Liver (tissue), 9 donors: ENCODE measurements around the gene ADCY2. TPM values are rescaled to one million over a fixed set of nuclear protein-coding genes. Genes with fewer than 3 reads are reported as not detected.

Experiments used
- DNase-seq: peaks from one replicate; pipeline ENCODE4 v3.0.0-alpha.2; 2017; ENCODE audit warnings: low spot score
- H3K27ac ChIP-seq, 2 donors: one replicate each; pipeline ENCODE4 v1.7.0; 2013; ENCODE audit warnings: inconsistent platforms in 2 of 2, low read length in 2 of 2, control low read depth in 1 of 2, low read depth in 1 of 2, mild to moderate bottlenecking in 1 of 2
- H3K27me3 ChIP-seq, 4 donors: one replicate each; pipeline versions ENCODE4 v1.6.1 to v1.7.0; 2013; ENCODE audit warnings: low read length in 3 of 4, inconsistent platforms in 1 of 4, mild to moderate bottlenecking in 1 of 4, moderate library complexity in 1 of 4; ENCODE audit not compliant: control insufficient read depth in 4 of 4, insufficient read depth in 4 of 4
- H3K36me3 ChIP-seq, 4 donors: one replicate each; pipeline versions ENCODE4 v1.6.1 to v1.7.0; 2013; ENCODE audit warnings: low read length in 3 of 4, mild to moderate bottlenecking in 3 of 4, low read depth in 1 of 4, moderate library complexity in 1 of 4; ENCODE audit not compliant: control insufficient read depth in 4 of 4, insufficient read depth in 3 of 4
- H3K4me1 ChIP-seq, 4 donors: one replicate each; pipeline versions ENCODE4 v1.6.1 to v1.7.0; 2013; ENCODE audit warnings: low read length in 3 of 4, mild to moderate bottlenecking in 3 of 4, moderate library complexity in 1 of 4; ENCODE audit not compliant: control insufficient read depth in 4 of 4, insufficient read depth in 4 of 4
- H3K4me3 ChIP-seq, 3 donors: one replicate each; pipeline versions ENCODE4 v1.6.1 to v1.7.0; 2013; ENCODE audit warnings: low read length in 3 of 3, control low read depth in 1 of 3, low read depth in 1 of 3, mild to moderate bottlenecking in 1 of 3
- H3K9ac ChIP-seq, 2 donors: one replicate each; pipeline ENCODE4 v1.7.0; 2013; ENCODE audit warnings: low read length in 2 of 2, mild to moderate bottlenecking in 2 of 2, moderate library complexity in 2 of 2, control low read depth in 1 of 2, low read depth in 1 of 2
- H3K9me3 ChIP-seq, 4 donors: one replicate each; pipeline versions ENCODE4 v1.6.1 to v1.7.0; 2013; ENCODE audit warnings: low read length in 3 of 4; ENCODE audit not compliant: control insufficient read depth in 4 of 4
- EGR1 ChIP-seq, 2 donors: IDR thresholded peaks; 2 replicates each; pipeline ENCODE4 v1.6.1; 2016 to 2018; ENCODE audit warnings: antibody characterized with exemption in 2 of 2, low read depth in 2 of 2
- FOXA1 ChIP-seq: IDR thresholded peaks from 2 replicates; pipeline ENCODE4 v1.6.1; 2016; ENCODE audit warnings: antibody characterized with exemption
- FOXA2 ChIP-seq: IDR thresholded peaks from 2 replicates; pipeline ENCODE4 v1.6.1; 2016; ENCODE audit warnings: antibody characterized with exemption
- GABPA ChIP-seq, 2 donors: IDR thresholded peaks in 1 of 2; conservative IDR thresholded peaks in 1 of 2; 2 replicates each; pipeline ENCODE4 v1.6.1; 2016; ENCODE audit warnings: antibody characterized with exemption in 2 of 2, mild to moderate bottlenecking in 1 of 2, moderate library complexity in 1 of 2
- HNF4A ChIP-seq, 2 donors: conservative IDR thresholded peaks; 2 replicates each; pipeline ENCODE4 v1.6.1; 2016; ENCODE audit warnings: antibody characterized with exemption in 2 of 2, mild to moderate bottlenecking in 2 of 2
- HNF4G ChIP-seq: IDR thresholded peaks from 2 replicates; pipeline ENCODE4 v1.6.1; 2016; ENCODE audit warnings: antibody characterized with exemption
- JUND ChIP-seq, 2 donors: IDR thresholded peaks; 2 replicates each; pipeline ENCODE4 v1.6.1; 2016; ENCODE audit warnings: antibody characterized with exemption in 2 of 2
- RXRA ChIP-seq, 2 donors: IDR thresholded peaks; 2 replicates each; pipeline ENCODE4 v1.6.1; 2017 to 2018; ENCODE audit warnings: antibody characterized with exemption in 2 of 2, mild to moderate bottlenecking in 1 of 2
- TAF1 ChIP-seq: conservative IDR thresholded peaks from 2 replicates; pipeline ENCODE4 v1.6.1; 2016; ENCODE audit warnings: antibody characterized with exemption, mild to moderate bottlenecking
- YY1 ChIP-seq: IDR thresholded peaks from 2 replicates; pipeline ENCODE4 v1.6.1; 2016; ENCODE audit warnings: antibody characterized with exemption, mild to moderate bottlenecking
- WGBS: extraction: QIAGEN DNeasy Blood & Tissue Kit; methylation state at CpG from one replicate; pipeline ENCODE4 v1.1.7; 2013; 5-methylcytosine and 5-hydroxymethylcytosine counted together
- polyA plus RNA-seq, 2 donors: library from polyadenylated mRNA; stranded (reverse) in 1 of 2; unstranded in 1 of 2; fragments of 200-250 nt in 1 of 2; fragments of >200 nt in 1 of 2; fragmentation: Nextera tagmentation in 1 of 2; extraction: Ambion mirVana in 1 of 2; gene quantifications; one replicate each; pipeline versions ENCODE4 v1.2.1 to v1.2.3, GENCODE V29; 2013 to 2015
- total RNA-seq, 2 donors: library from RNA; depleted of rRNA; stranded (reverse); fragments of >200 nt; gene quantifications; one replicate each; pipeline ENCODE4 v1.2.3, GENCODE V29; 2014
- TF ChIP-seq, protein P1 (sequence below): IDR thresholded peaks from 2 replicates; pipeline ENCODE4 v1.6.1; 2016; ENCODE audit warnings: antibody characterized with exemption
- TF ChIP-seq, protein P2 (sequence below): IDR thresholded peaks from 2 replicates; pipeline ENCODE4 v1.6.1; 2016; ENCODE audit warnings: antibody characterized with exemption
- TF ChIP-seq, protein P3 (sequence below): IDR thresholded peaks from 2 replicates; pipeline ENCODE4 v1.6.1; 2016; ENCODE audit warnings: antibody characterized with exemption, mild to moderate bottlenecking
- TF ChIP-seq, protein P4 (sequence below): fragments of 150-350 bp; IDR thresholded peaks from 2 replicates; pipeline ENCODE4 v1.5.1; 2017; ENCODE audit warnings: improper control_type of control experiment, low read depth, low read length; ENCODE audit not compliant: missing input control
- TF ChIP-seq, protein P5 (sequence below): IDR thresholded peaks from 2 replicates; pipeline ENCODE4 v1.6.1; 2016; ENCODE audit warnings: antibody characterized with exemption
- donor health status: healthy.
- donor health status: healthy.
- donor health status: healthy.
- donor health status: healthy.
- donor health status: healthy.

ADCY2 gene
- total and polyA plus RNA-seq, 4 donors = not detected

DNA sequence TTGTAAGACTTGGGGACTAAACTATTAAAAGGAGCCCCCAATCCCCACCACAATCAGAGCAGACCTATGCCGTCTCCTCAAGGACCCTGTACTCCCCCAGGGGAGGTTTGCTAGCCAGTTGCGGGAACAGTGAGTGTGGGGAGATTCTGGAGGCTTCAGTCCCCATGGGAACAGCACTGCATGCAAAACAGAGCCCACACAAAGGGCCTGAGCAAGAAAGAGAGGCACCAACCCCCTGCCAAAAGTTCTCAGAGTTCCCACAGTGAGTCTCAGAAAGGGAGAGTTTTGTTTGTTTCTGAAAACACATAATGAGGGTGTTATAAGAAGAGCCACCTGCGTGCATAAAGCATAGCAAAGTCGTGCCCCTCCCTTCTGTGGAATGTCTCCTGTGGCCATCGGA lies 398.4 kb downstream of the ADCY2 start:
- Histone ChIP-seq H3K9me3 (no peaks in the 10 kb centered on the region), H3K4me1 (no peaks in the 10 kb centered on the region), H3K27ac (no peak overlapping the region), H3K27me3 (peaks cover 0 to 3% (median 0%) of the 10 kb centered on the region in 4 donors), H3K36me3 (no peaks in the 10 kb centered on the region), H3K4me3 (no peak overlapping the region), H3K9ac (no peak overlapping the region)
- TF ChIP-seq FOXA1 (no peak), HNF4A (conservative IDR thresholded peaks at IDR 0.05) (no peak), TAF1 (no peak), GABPA (IDR thresholded peaks at IDR 0.05 in 1 of 2, conservative IDR thresholded peaks at IDR 0.05 in 1 of 2) (no peak), JUND (IDR thresholded peaks at IDR 0.05) (no peak), YY1 (no peak), EGR1 (IDR thresholded peaks at IDR 0.05; ENCODE audit: low read depth in 2 of 2) (no peak)
- TF ChIP-seq, protein P1, sequence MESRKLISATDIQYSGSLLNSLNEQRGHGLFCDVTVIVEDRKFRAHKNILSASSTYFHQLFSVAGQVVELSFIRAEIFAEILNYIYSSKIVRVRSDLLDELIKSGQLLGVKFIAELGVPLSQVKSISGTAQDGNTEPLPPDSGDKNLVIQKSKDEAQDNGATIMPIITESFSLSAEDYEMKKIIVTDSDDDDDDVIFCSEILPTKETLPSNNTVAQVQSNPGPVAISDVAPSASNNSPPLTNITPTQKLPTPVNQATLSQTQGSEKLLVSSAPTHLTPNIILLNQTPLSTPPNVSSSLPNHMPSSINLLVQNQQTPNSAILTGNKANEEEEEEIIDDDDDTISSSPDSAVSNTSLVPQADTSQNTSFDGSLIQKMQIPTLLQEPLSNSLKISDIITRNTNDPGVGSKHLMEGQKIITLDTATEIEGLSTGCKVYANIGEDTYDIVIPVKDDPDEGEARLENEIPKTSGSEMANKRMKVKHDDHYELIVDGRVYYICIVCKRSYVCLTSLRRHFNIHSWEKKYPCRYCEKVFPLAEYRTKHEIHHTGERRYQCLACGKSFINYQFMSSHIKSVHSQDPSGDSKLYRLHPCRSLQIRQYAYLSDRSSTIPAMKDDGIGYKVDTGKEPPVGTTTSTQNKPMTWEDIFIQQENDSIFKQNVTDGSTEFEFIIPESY = no peak
- TF ChIP-seq, protein P2, sequence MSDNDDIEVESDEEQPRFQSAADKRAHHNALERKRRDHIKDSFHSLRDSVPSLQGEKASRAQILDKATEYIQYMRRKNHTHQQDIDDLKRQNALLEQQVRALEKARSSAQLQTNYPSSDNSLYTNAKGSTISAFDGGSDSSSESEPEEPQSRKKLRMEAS = no peak
- TF ChIP-seq, protein P3, sequence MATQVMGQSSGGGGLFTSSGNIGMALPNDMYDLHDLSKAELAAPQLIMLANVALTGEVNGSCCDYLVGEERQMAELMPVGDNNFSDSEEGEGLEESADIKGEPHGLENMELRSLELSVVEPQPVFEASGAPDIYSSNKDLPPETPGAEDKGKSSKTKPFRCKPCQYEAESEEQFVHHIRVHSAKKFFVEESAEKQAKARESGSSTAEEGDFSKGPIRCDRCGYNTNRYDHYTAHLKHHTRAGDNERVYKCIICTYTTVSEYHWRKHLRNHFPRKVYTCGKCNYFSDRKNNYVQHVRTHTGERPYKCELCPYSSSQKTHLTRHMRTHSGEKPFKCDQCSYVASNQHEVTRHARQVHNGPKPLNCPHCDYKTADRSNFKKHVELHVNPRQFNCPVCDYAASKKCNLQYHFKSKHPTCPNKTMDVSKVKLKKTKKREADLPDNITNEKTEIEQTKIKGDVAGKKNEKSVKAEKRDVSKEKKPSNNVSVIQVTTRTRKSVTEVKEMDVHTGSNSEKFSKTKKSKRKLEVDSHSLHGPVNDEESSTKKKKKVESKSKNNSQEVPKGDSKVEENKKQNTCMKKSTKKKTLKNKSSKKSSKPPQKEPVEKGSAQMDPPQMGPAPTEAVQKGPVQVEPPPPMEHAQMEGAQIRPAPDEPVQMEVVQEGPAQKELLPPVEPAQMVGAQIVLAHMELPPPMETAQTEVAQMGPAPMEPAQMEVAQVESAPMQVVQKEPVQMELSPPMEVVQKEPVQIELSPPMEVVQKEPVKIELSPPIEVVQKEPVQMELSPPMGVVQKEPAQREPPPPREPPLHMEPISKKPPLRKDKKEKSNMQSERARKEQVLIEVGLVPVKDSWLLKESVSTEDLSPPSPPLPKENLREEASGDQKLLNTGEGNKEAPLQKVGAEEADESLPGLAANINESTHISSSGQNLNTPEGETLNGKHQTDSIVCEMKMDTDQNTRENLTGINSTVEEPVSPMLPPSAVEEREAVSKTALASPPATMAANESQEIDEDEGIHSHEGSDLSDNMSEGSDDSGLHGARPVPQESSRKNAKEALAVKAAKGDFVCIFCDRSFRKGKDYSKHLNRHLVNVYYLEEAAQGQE = no peak
- TF ChIP-seq, protein P4, sequence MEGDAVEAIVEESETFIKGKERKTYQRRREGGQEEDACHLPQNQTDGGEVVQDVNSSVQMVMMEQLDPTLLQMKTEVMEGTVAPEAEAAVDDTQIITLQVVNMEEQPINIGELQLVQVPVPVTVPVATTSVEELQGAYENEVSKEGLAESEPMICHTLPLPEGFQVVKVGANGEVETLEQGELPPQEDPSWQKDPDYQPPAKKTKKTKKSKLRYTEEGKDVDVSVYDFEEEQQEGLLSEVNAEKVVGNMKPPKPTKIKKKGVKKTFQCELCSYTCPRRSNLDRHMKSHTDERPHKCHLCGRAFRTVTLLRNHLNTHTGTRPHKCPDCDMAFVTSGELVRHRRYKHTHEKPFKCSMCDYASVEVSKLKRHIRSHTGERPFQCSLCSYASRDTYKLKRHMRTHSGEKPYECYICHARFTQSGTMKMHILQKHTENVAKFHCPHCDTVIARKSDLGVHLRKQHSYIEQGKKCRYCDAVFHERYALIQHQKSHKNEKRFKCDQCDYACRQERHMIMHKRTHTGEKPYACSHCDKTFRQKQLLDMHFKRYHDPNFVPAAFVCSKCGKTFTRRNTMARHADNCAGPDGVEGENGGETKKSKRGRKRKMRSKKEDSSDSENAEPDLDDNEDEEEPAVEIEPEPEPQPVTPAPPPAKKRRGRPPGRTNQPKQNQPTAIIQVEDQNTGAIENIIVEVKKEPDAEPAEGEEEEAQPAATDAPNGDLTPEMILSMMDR = no peak
- no peak for DNase-seq
- 53% methylated on average over 5 of the region's 5 CpGs for WGBS

DNA sequence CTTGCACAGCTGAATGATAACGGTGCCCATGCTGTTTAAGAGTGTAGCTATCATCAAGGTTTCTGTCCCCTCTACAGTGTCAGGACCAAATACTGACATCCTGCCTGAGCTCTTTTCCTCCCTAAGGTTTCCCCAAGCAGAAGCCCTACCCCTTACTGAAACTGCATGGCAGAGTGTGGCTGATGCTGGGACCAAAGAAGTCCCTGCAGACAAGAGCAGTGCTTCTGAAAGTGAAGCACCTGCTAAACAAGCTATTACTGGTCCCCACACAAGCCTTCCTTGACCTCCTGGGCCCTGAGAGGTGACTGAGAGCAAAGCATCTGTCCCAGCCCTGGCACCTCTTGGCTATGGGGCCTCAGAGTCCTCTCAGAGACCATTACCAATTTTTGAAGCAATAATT lies 398.9 kb downstream of the ADCY2 start:
- DNase-seq = no peak

More for the DNA sequence above, 398.9 kb downstream of the ADCY2 start:
- Histone ChIP-seq H3K9ac (no peak overlapping the region), H3K27ac (no peak overlapping the region), H3K9me3 (no peaks in the 10 kb centered on the region), H3K36me3 (no peaks in the 10 kb centered on the region), H3K4me3 (no peak overlapping the region), H3K4me1 (no peaks in the 10 kb centered on the region), H3K27me3 (peaks cover 0 to 3% (median 0%) of the 10 kb centered on the region in 4 donors)
- WGBS = 70% methylated on average over 1 of the region's 1 CpG
- TF ChIP-seq RXRA (IDR thresholded peaks at IDR 0.05) (no peak), EGR1 (IDR thresholded peaks at IDR 0.05; ENCODE audit: low read depth in 2 of 2) (no peak), TAF1 (no peak), GABPA (IDR thresholded peaks at IDR 0.05 in 1 of 2, conservative IDR thresholded peaks at IDR 0.05 in 1 of 2) (no peak), HNF4G (no peak), FOXA2 (no peak)
- TF ChIP-seq, protein P1 = no peak
- TF ChIP-seq, protein P5, sequence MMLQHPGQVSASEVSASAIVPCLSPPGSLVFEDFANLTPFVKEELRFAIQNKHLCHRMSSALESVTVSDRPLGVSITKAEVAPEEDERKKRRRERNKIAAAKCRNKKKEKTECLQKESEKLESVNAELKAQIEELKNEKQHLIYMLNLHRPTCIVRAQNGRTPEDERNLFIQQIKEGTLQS = no peak
- TF ChIP-seq, protein P2 = no peak
